H9 (cell line): ENCODE data around the gene ANXA4. TPM values are rescaled to one million over a fixed set of nuclear protein-coding genes. Genes with fewer than 3 reads are reported as not detected.

Source experiments
- DNase-seq: peaks from one replicate; pipeline ENCODE4 v3.0.0-alpha.2; 2017
- H2AFZ ChIP-seq: one replicate; pipeline ENCODE4 v1.6.1; 2013; ENCODE audit warnings: mild to moderate bottlenecking, low read length, control low read depth, moderate library complexity
- H2AK5ac ChIP-seq: 2 replicates; pipeline ENCODE4 v1.6.1; 2013; ENCODE audit warnings: low read length, control low read depth, mixed read lengths; ENCODE audit not compliant: insufficient read length
- H2BK120ac ChIP-seq: one replicate; pipeline ENCODE4 v1.6.1; 2013; ENCODE audit warnings: low read depth, mild to moderate bottlenecking, low read length, control low read depth, inconsistent platforms; ENCODE audit not compliant: poor library complexity, severe bottlenecking
- H2BK12ac ChIP-seq: 2 replicates; pipeline ENCODE4 v1.6.1; 2013; ENCODE audit warnings: low read length, control low read depth, mixed read lengths, low read depth; ENCODE audit not compliant: insufficient read length
- H2BK15ac ChIP-seq: 2 replicates; pipeline ENCODE4 v1.6.1; 2013; ENCODE audit warnings: low read depth, low read length, control low read depth
- H2BK20ac ChIP-seq: one replicate; pipeline ENCODE4 v1.6.1; 2013; ENCODE audit warnings: low read depth, mild to moderate bottlenecking, low read length, control low read depth, inconsistent platforms; ENCODE audit not compliant: poor library complexity, severe bottlenecking
- H2BK5ac ChIP-seq: 2 replicates; pipeline ENCODE4 v1.6.1; 2013; ENCODE audit warnings: low read length, control low read depth, mixed read lengths; ENCODE audit not compliant: insufficient read length
- H3K14ac ChIP-seq: 2 replicates; pipeline ENCODE4 v1.6.1; 2013; ENCODE audit warnings: low read length, control low read depth; ENCODE audit not compliant: insufficient read depth
- H3K18ac ChIP-seq: 2 replicates; pipeline ENCODE4 v1.6.1; 2013; ENCODE audit warnings: low read depth, mild to moderate bottlenecking, mixed read lengths, low read length, control low read depth; ENCODE audit not compliant: insufficient read length
- H3K23ac ChIP-seq: 2 replicates; pipeline ENCODE4 v1.6.1; 2013; ENCODE audit warnings: low read length, control low read depth, mixed read lengths, low read depth; ENCODE audit not compliant: insufficient read length
- H3K23me2 ChIP-seq: 2 replicates; pipeline ENCODE4 v1.6.1; 2013; ENCODE audit warnings: low read depth, mild to moderate bottlenecking, mixed read lengths, low read length, control low read depth; ENCODE audit not compliant: insufficient read length, poor library complexity, severe bottlenecking
- H3K27ac ChIP-seq: 2 replicates; pipeline ENCODE4 v1.5.1; 2013; ENCODE audit warnings: low read length, control low read depth, mixed read lengths, low read depth; ENCODE audit not compliant: insufficient read length
- H3K27me3 ChIP-seq: 2 replicates; pipeline ENCODE4 v1.6.1; 2013; ENCODE audit warnings: low read length, control low read depth, inconsistent platforms; ENCODE audit not compliant: insufficient read depth
- H3K4ac ChIP-seq: 2 replicates; pipeline ENCODE4 v1.6.1; 2013; ENCODE audit warnings: low read depth, mild to moderate bottlenecking, control low read depth, inconsistent platforms, low read length, moderate library complexity
- H3K4me1 ChIP-seq: 2 replicates; pipeline ENCODE4 v1.6.1; 2013; ENCODE audit warnings: low read length, control low read depth, inconsistent platforms; ENCODE audit not compliant: insufficient read depth
- H3K4me2 ChIP-seq: 2 replicates; pipeline ENCODE4 v1.6.1; 2013; ENCODE audit warnings: low read length, control low read depth, mixed read lengths; ENCODE audit not compliant: insufficient read length, insufficient read depth
- H3K56ac ChIP-seq: 2 replicates; pipeline ENCODE4 v1.6.1; 2013; ENCODE audit warnings: low read depth, mild to moderate bottlenecking, mixed read lengths, low read length, control low read depth; ENCODE audit not compliant: insufficient read length
- H3K79me1 ChIP-seq: 2 replicates; pipeline ENCODE4 v1.6.1; 2013; ENCODE audit warnings: low read depth, mild to moderate bottlenecking, moderate library complexity, low read length, control low read depth, inconsistent platforms; ENCODE audit not compliant: insufficient read depth, poor library complexity, severe bottlenecking
- H3K79me2 ChIP-seq: 2 replicates; pipeline ENCODE4 v1.6.1; 2013; ENCODE audit warnings: low read length, control low read depth, inconsistent platforms; ENCODE audit not compliant: insufficient read depth
- H3K9ac ChIP-seq: 2 replicates; pipeline ENCODE4 v1.6.1; 2013; ENCODE audit warnings: low read length, control low read depth, mixed read lengths; ENCODE audit not compliant: insufficient read length; ENCODE audit errors: extremely low read depth
- H3K9me3 ChIP-seq: one replicate; pipeline ENCODE4 v1.6.1; 2013; ENCODE audit warnings: low read depth, low read length, inconsistent platforms; ENCODE audit not compliant: control insufficient read depth
- H3T11ph ChIP-seq: one replicate; pipeline ENCODE4 v1.6.1; 2013; ENCODE audit warnings: mild to moderate bottlenecking, low read length, control low read depth, inconsistent platforms
- H4K20me1 ChIP-seq: one replicate; pipeline ENCODE4 v1.6.1; 2013; ENCODE audit not compliant: control insufficient read depth, insufficient read length, insufficient read depth
- H4K5ac ChIP-seq: 2 replicates; pipeline ENCODE4 v1.6.1; 2013; ENCODE audit warnings: low read depth, mild to moderate bottlenecking, mixed read lengths, low read length, control low read depth; ENCODE audit not compliant: insufficient read length
- H4K8ac ChIP-seq: replicated peaks from 2 replicates; pipeline ENCODE4 v1.6.1; 2013; ENCODE audit warnings: low read length, control low read depth, mixed read lengths, low read depth; ENCODE audit not compliant: insufficient read length
- H4K91ac ChIP-seq: 2 replicates; pipeline ENCODE4 v1.6.1; 2013; ENCODE audit warnings: low read depth, mild to moderate bottlenecking, moderate library complexity, mixed read lengths, low read length, control low read depth; ENCODE audit not compliant: insufficient read length
- H3K27ac Mint-ChIP-seq, 3 experiments: 2 replicates in 2 of 3; 3 replicates in 1 of 3; pipeline ENCODE4 v1.8.0; 2020 to 2021; ENCODE audit warnings: mixed read lengths in 3 of 3, mild to moderate bottlenecking in 1 of 3, moderate library complexity in 1 of 3
- H3K27me3 Mint-ChIP-seq: 2 replicates; pipeline ENCODE4 v1.8.0; 2021; ENCODE audit warnings: low read depth, mild to moderate bottlenecking, moderate library complexity, mixed read lengths
- H3K36me3 Mint-ChIP-seq, 3 experiments: 2 replicates in 2 of 3; 3 replicates in 1 of 3; pipeline ENCODE4 v1.8.0; 2020 to 2021; ENCODE audit warnings: low read depth in 3 of 3, mixed read lengths in 3 of 3; ENCODE audit not compliant: insufficient read depth in 1 of 3
- H3K4me1 Mint-ChIP-seq, 2 experiments: 2 replicates each; pipeline ENCODE4 v1.8.0; 2020; ENCODE audit warnings: mixed read lengths in 2 of 2
- H3K4me3 Mint-ChIP-seq, 2 experiments: 2 replicates in 1 of 2; 3 replicates in 1 of 2; pipeline ENCODE4 v1.8.0; 2020 to 2021; ENCODE audit warnings: mild to moderate bottlenecking in 2 of 2, mixed read lengths in 2 of 2, moderate library complexity in 1 of 2
- H3K9me3 Mint-ChIP-seq, 2 experiments: 2 replicates in 1 of 2; 3 replicates in 1 of 2; pipeline ENCODE4 v1.8.0; 2020; ENCODE audit warnings: mild to moderate bottlenecking in 2 of 2, mixed read lengths in 2 of 2, moderate library complexity in 1 of 2
- CTCF ChIP-seq: fragments of 200-600 bp; sonication (generic); conservative IDR thresholded peaks from 3 replicates; pipeline ENCODE4 v1.8.0; 2021; ENCODE audit warnings: antibody characterized with exemption, mild to moderate bottlenecking
- WGBS: extraction: QIAGEN DNeasy Blood & Tissue Kit; methylation state at CpG from one replicate; pipeline ENCODE4 v1.1.7; 2013; ENCODE audit warnings: missing lambda C conversion rate, low lambda C conversion rate, mixed read lengths; ENCODE audit not compliant: insufficient read length; ENCODE audit errors: extremely low coverage; 5-methylcytosine and 5-hydroxymethylcytosine counted together
- total RNA-seq: library from RNA; stranded (reverse); gene quantifications from 2 replicates; pipeline ENCODE4 v1.2.1, GENCODE V29; 2021

Gene ANXA4
- total RNA-seq, 1 experiment from 2014 or later, result 14.4 TPM

- peaks cover 3% of the 10 kb centered on the region; the same call in 1 of the 2 replicates for H3K27me3 Mint-ChIP-seq
- Histone ChIP-seq H2AK5ac (no peak overlapping the region), H2BK5ac (no peak overlapping the region), H4K8ac (no peak overlapping the region), H2AFZ (no peak overlapping the region), H3K56ac (no peak overlapping the region), H3K27ac (no peak overlapping the region), H3T11ph (no peak overlapping the region), H4K5ac (no peak overlapping the region), H3K9me3 (no peaks in the 10 kb centered on the region), H2BK20ac (no peak overlapping the region), H4K91ac (no peak overlapping the region), H3K14ac (no peak overlapping the region), H2BK15ac (no peak overlapping the region), H3K79me2 (no peaks in the 10 kb centered on the region), H3K4ac (no peak overlapping the region), H3K4me2 (no peak overlapping the region), H3K9ac (no peak overlapping the region), H3K18ac (no peak overlapping the region), H3K23me2 (no peaks in the 10 kb centered on the region), H2BK12ac (no peak overlapping the region), H4K20me1 (no peaks in the 10 kb centered on the region), H2BK120ac (no peak overlapping the region), H3K79me1 (no peaks in the 10 kb centered on the region), H3K27me3 (no peaks in the 10 kb centered on the region), H3K4me1 (no peaks in the 10 kb centered on the region), H3K23ac (no peak overlapping the region)
- no peaks in the 10 kb centered on the region for H3K9me3 Mint-ChIP-seq
- H3K36me3 Mint-ChIP-seq, result no peaks in the 10 kb centered on the region
- DNase-seq, result no peak
- H3K4me3 Mint-ChIP-seq, result no peak overlapping the region
- H3K4me1 Mint-ChIP-seq, result peaks cover 3 to 7% of the 10 kb centered on the region in 2 experiments
- no peak overlapping the region for H3K27ac Mint-ChIP-seq
- TF ChIP-seq CTCF, result no peak
- no CpG with 5 or more reads among the region's 5 CpGs for WGBS
Measured at GRCh38 chr2:69734035-69734611, 7.8 kb upstream of the ANXA4 start.
